GM23248 (cell line): ENCODE measurements around the gene TRAP1.

Source experiments
- EZH2 ChIP-seq: fragments of 200-600 bp; sonication (generic); IDR thresholded peaks from 2 replicates; pipeline ENCODE4 v1.6.1; 2018; ENCODE audit warnings: antibody characterized with exemption, mild to moderate bottlenecking; ENCODE audit not compliant: insufficient read depth, poor library complexity, severe bottlenecking
- EZH2phosphoT487 ChIP-seq: fragments of 200-600 bp; sonication (generic); IDR thresholded peaks from 2 replicates; pipeline ENCODE4 v1.6.1; 2018; ENCODE audit warnings: antibody characterized with exemption, moderate library complexity, mild to moderate bottlenecking, low read depth; ENCODE audit not compliant: insufficient read depth

DNA sequence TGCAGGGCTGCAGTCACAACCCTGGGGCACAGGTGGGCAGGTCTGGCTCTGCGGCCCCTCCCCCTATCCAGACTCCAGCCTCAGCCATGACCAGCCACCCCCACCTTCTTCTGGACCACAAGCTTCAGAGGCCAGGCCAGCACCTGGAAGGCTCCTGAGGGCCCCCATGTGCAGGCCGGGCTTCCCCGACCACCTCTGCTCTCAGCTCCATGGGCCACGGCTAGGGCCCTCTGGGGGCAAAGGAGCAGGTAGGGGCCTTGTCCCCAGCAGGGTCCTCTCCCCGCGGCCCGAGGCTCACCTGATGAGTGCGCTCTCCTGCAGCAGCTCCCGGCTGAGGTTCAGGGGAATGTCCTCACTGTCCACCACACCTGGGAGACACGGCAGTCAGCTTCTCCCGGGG lies 45.9 kb downstream of the TRAP1 start:
- TF ChIP-seq EZH2 (no peak), EZH2phosphoT487 (no peak)
